Dermis blood vessel endothelial cell (primary cell): ENCODE measurements around the gene CLIC5. TPM values are rescaled to one million over a fixed set of nuclear protein-coding genes. Genes with fewer than 3 reads are reported as not detected.
"Not testable (repeated sequence)": the region's sequence is repeated elsewhere in the genome, so short reads cannot be mapped to it uniquely, and the experiment has no call there.

ENCODE experiments used
- DNase-seq: peaks from one replicate; pipeline ENCODE4 v3.0.0; 2010
- total RNA-seq: library from RNA; depleted of rRNA; stranded (reverse); fragments of >200 nt; gene quantifications from 2 replicates; pipeline ENCODE4 v1.2.3, GENCODE V29; 2014

Gene CLIC5
- total RNA-seq, 1 donor from 2014 or later = under 0.01 TPM

GRCh38 chr6:45961125-45961524 lies 54.5 kb downstream of the CLIC5 start:
- no peak for DNase-seq

- peak; percentile 18 for DNase-seq
Measured at GRCh38 chr6:45959534-45960145, 56.0 kb downstream of the CLIC5 start.

- no peak for DNase-seq
Measured at GRCh38 chr6:45956663-45957062, 59.0 kb downstream of the CLIC5 start.

- no peak for DNase-seq
Measured at GRCh38 chr6:45956176-45956575, 59.5 kb downstream of the CLIC5 start.

- DNase-seq = no peak
Measured at GRCh38 chr6:45955597-45955996, 60.1 kb downstream of the CLIC5 start.

- no peak for DNase-seq
Measured at GRCh38 chr6:45952546-45952945, 63.1 kb downstream of the CLIC5 start.

- no peak for DNase-seq
Measured at GRCh38 chr6:45952168-45952529, 63.5 kb downstream of the CLIC5 start.

GRCh38 chr6:45951321-45952167 lies 64.1 kb downstream of the CLIC5 start:
- no peak for DNase-seq

- DNase-seq = no peak
Measured at GRCh38 chr6:45949256-45949655, 66.4 kb downstream of the CLIC5 start.

GRCh38 chr6:45947807-45948206 lies 67.9 kb downstream of the CLIC5 start:
- no peak for DNase-seq

- no peak for DNase-seq
Measured at GRCh38 chr6:45946887-45947286, 68.8 kb downstream of the CLIC5 start.

- no peak for DNase-seq
Measured at GRCh38 chr6:45946352-45946751, 69.3 kb downstream of the CLIC5 start.

- DNase-seq = no peak
Measured at GRCh38 chr6:45942953-45943352, 72.7 kb downstream of the CLIC5 start.

GRCh38 chr6:45933855-45934254 lies 81.8 kb downstream of the CLIC5 start:
- DNase-seq = no peak

- no peak for DNase-seq
Measured at GRCh38 chr6:45931232-45931631, 84.4 kb downstream of the CLIC5 start.

GRCh38 chr6:45930420-45931040 lies 85.1 kb downstream of the CLIC5 start:
- peak; percentile 82 for DNase-seq

GRCh38 chr6:45929421-45930361 lies 86.0 kb downstream of the CLIC5 start:
- no peak for DNase-seq

- no peak for DNase-seq
Measured at GRCh38 chr6:45928721-45929305, 86.8 kb downstream of the CLIC5 start.

- DNase-seq = no peak
Measured at GRCh38 chr6:45927421-45928320, 88.0 kb downstream of the CLIC5 start.

- not testable (repeated sequence) for DNase-seq
Measured at GRCh38 chr6:45926423-45926822, 89.2 kb downstream of the CLIC5 start.

- no peak for DNase-seq
Measured at GRCh38 chr6:45924763-45925342, 90.8 kb downstream of the CLIC5 start.
